ENCODE results near the gene LEMD2. TPM values are rescaled to one million over a fixed set of nuclear protein-coding genes. Genes with fewer than 3 reads are reported as not detected.
A peak's percentile ranks its signal among the peaks of the same experiment; 100 is the strongest.

Gene LEMD2
- total RNA-seq, 1 donor from 2014 or later, result 37.7 TPM

- DNase-seq (ENCODE audit: low spot score), result no peak
Measured at GRCh38 chr6:33797626-33798342, 8.9 kb upstream of the LEMD2 start.

GRCh38 chr6:33794910-33795623 lies 6.1 kb upstream of the LEMD2 start:
- no peak for DNase-seq (ENCODE audit: low spot score)

GRCh38 chr6:33792981-33793380 lies 4.1 kb upstream of the LEMD2 start:
- DNase-seq (ENCODE audit: low spot score), result no peak

GRCh38 chr6:33791620-33792019 lies 2.7 kb upstream of the LEMD2 start:
- DNase-seq (ENCODE audit: low spot score), result no peak

- DNase-seq (ENCODE audit: low spot score), result no peak
Measured at GRCh38 chr6:33790910-33791309, 2.0 kb upstream of the LEMD2 start.

- no peak for DNase-seq (ENCODE audit: low spot score)
Measured at GRCh38 chr6:33790379-33790778, 1.4 kb upstream of the LEMD2 start.

GRCh38 chr6:33789550-33789895 lies 593 bp upstream of the LEMD2 start:
- no peak for DNase-seq (ENCODE audit: low spot score)

GRCh38 chr6:33787954-33788693 lies 806 bp downstream of the LEMD2 start:
- DNase-seq (ENCODE audit: low spot score), result peak; percentile 93

- no peak for DNase-seq (ENCODE audit: low spot score)
Measured at GRCh38 chr6:33787346-33787953, 1.5 kb downstream of the LEMD2 start.

- no peak for DNase-seq (ENCODE audit: low spot score)
Measured at GRCh38 chr6:33786736-33787135, 2.2 kb downstream of the LEMD2 start.

GRCh38 chr6:33785778-33786177 lies 3.2 kb downstream of the LEMD2 start:
- DNase-seq (ENCODE audit: low spot score), result no peak

GRCh38 chr6:33784787-33785186 lies 4.1 kb downstream of the LEMD2 start:
- DNase-seq (ENCODE audit: low spot score), result no peak

- no peak for DNase-seq (ENCODE audit: low spot score)
Measured at GRCh38 chr6:33783781-33784520, 5.0 kb downstream of the LEMD2 start.

- DNase-seq (ENCODE audit: low spot score), result no peak
Measured at GRCh38 chr6:33782561-33782960, 6.4 kb downstream of the LEMD2 start.

GRCh38 chr6:33781131-33781975 lies 7.6 kb downstream of the LEMD2 start:
- DNase-seq (ENCODE audit: low spot score), result no peak

- no peak for DNase-seq (ENCODE audit: low spot score)
Measured at GRCh38 chr6:33779895-33780294, 9.0 kb downstream of the LEMD2 start.

- DNase-seq (ENCODE audit: low spot score), result no peak
Measured at GRCh38 chr6:33779290-33779689, 9.6 kb downstream of the LEMD2 start.

GRCh38 chr6:33778444-33779121 lies 10.3 kb downstream of the LEMD2 start:
- no peak for DNase-seq (ENCODE audit: low spot score)

Measured in mesenteric fat pad (tissue), 1 donor.